Measurements from ENCODE around the gene CAGE1.
A peak's percentile ranks its signal among the peaks of the same experiment; 100 is the strongest.
"Not testable (repeated sequence)": the region's sequence is repeated elsewhere in the genome, so short reads cannot be mapped to it uniquely, and the experiment has no call there.

CAGE1 gene

GRCh38 chr6:7334685-7335084, 54.9 kb downstream of the CAGE1 start:
- no peak for DNase-seq

- no peak for DNase-seq
These were observed 57.3 kb downstream of the CAGE1 start for GRCh38 chr6:7332090-7332745.

- no peak for DNase-seq
These were observed 58.1 kb downstream of the CAGE1 start for GRCh38 chr6:7331452-7331851.

GRCh38 chr6:7328243-7328642, 61.3 kb downstream of the CAGE1 start:
- no peak for DNase-seq

- no peak for DNase-seq
These were observed 63.8 kb downstream of the CAGE1 start for GRCh38 chr6:7325750-7326149.

- no peak for DNase-seq
These were observed 65.0 kb downstream of the CAGE1 start for GRCh38 chr6:7324520-7324919.

GRCh38 chr6:7323074-7323473, 66.5 kb downstream of the CAGE1 start:
- no peak for DNase-seq

GRCh38 chr6:7321866-7322265, 67.7 kb downstream of the CAGE1 start:
- not testable (repeated sequence) for DNase-seq

GRCh38 chr6:7319406-7319805, 70.1 kb downstream of the CAGE1 start:
- not testable (repeated sequence) for DNase-seq

- DNase-seq, result no peak
These were observed 72.0 kb downstream of the CAGE1 start for GRCh38 chr6:7317538-7317937.

- DNase-seq, result no peak
These were observed 72.6 kb downstream of the CAGE1 start for GRCh38 chr6:7316658-7317533.

GRCh38 chr6:7315948-7316365, 73.6 kb downstream of the CAGE1 start:
- no peak for DNase-seq

- not testable (repeated sequence) for DNase-seq
These were observed 74.2 kb downstream of the CAGE1 start for GRCh38 chr6:7315087-7315947.

- no peak for DNase-seq
These were observed 75.1 kb downstream of the CAGE1 start for GRCh38 chr6:7314414-7314813.

GRCh38 chr6:7313505-7314165, 75.9 kb downstream of the CAGE1 start:
- DNase-seq, result no peak

- peak; percentile 94 for DNase-seq
These were observed 76.7 kb downstream of the CAGE1 start, which contains the start of gene SSR1 for GRCh38 chr6:7312616-7313504. Gene SSR1, minus strand, starts transcription at chr6:7313199. Its CDS starts 79 bp downstream, at chr6:7313120.

GRCh38 chr6:7311917-7312615, 77.5 kb downstream of the CAGE1 start:
- DNase-seq, result no peak

- DNase-seq, result no peak
These were observed 78.4 kb downstream of the CAGE1 start for GRCh38 chr6:7311176-7311575.

GRCh38 chr6:7309050-7309449, 80.5 kb downstream of the CAGE1 start:
- no peak for DNase-seq

- no peak for DNase-seq
These were observed 82.0 kb downstream of the CAGE1 start for GRCh38 chr6:7307533-7307932.

- DNase-seq, result no peak
These were observed 84.7 kb downstream of the CAGE1 start for GRCh38 chr6:7304821-7305220.

Measured in stimulated activated CD4-positive, alpha-beta T cell treated with anti-CD3 and anti-CD28 coated beads, Interleukin-12 subunit alpha, Interleukin-12 subunit beta, amount 100 ng/mL, for 4 hours (primary cell).